Breast epithelium (tissue), 4 donors: ENCODE data around the gene TMEM260. TPM values are rescaled to one million over a fixed set of nuclear protein-coding genes. Genes with fewer than 3 reads are reported as not detected.

Experiments
- DNase-seq, 2 donors: peaks; one replicate each; pipeline ENCODE4 v3.0.0-alpha.2; 2019; ENCODE audit warnings: low spot score in 2 of 2
- H3K27ac ChIP-seq, 2 donors: fragments of 200-600 bp; sonication (generic) in 1 of 2; one replicate each; pipeline ENCODE4 v1.5.1; 2016 to 2019; ENCODE audit warnings: mild to moderate bottlenecking in 1 of 2
- H3K27me3 ChIP-seq, 2 donors: fragments of 200-600 bp; sonication (generic) in 1 of 2; one replicate each; pipeline versions ENCODE4 v1.5.1 to v1.6.0; 2017 to 2019; ENCODE audit warnings: control low read depth in 1 of 2, mild to moderate bottlenecking in 1 of 2
- H3K36me3 ChIP-seq: fragments of 200-600 bp; one replicate; pipeline ENCODE4 v1.5.1; 2019
- H3K4me1 ChIP-seq, 2 donors: fragments of 200-600 bp; sonication (generic); one replicate each; pipeline ENCODE4 v1.5.1; 2016 to 2019; ENCODE audit warnings: control low read depth in 1 of 2
- H3K4me3 ChIP-seq, 3 donors: fragments of 200-600 bp; sonication (generic); 1 replicate in 2 of 3; 2 replicates in 1 of 3; pipeline ENCODE4 v1.5.1; 2016 to 2019; ENCODE audit warnings: mild to moderate bottlenecking in 3 of 3, moderate library complexity in 2 of 3
- H3K9me3 ChIP-seq, 2 donors: fragments of 200-600 bp; sonication (generic) in 1 of 2; one replicate each; pipeline ENCODE4 v1.5.1; 2016 to 2019; ENCODE audit warnings: control low read depth in 1 of 2
- CTCF ChIP-seq, 3 donors: fragments of 450-650 bp; IDR thresholded peaks; one replicate each; pipeline ENCODE4 v1.5.1; 2016 to 2017; ENCODE audit warnings: antibody characterized with exemption in 3 of 3, mild to moderate bottlenecking in 3 of 3, moderate library complexity in 3 of 3
- POLR2A ChIP-seq: fragments of 450-650 bp; IDR thresholded peaks from one replicate; pipeline ENCODE4 v1.6.1; 2016; ENCODE audit warnings: antibody characterized with exemption, mild to moderate bottlenecking, moderate library complexity
- POLR2AphosphoS5 ChIP-seq, 3 donors: sonication (generic); formaldehyde crosslinking; IDR thresholded peaks; one replicate each; pipeline ENCODE4 v1.6.1; 2017; ENCODE audit warnings: antibody characterized with exemption in 3 of 3
- intact Hi-C: fragments of 100-400 bp; cut with DNase I; formaldehyde crosslinking; loops from one replicate; pipeline ENCODE4 v1.15.1; 2023; ENCODE audit warnings: low total_unique reads
- total RNA-seq, 3 donors: library from RNA; depleted of rRNA; stranded (reverse); fragments of >200 nt; gene quantifications; one replicate each; pipeline ENCODE4 v1.1.0, GENCODE V29; 2016

TMEM260 gene
- total RNA-seq, 3 donors from 2014 or later = 21.3 to 41.9 (median 26.9) TPM

GRCh38 chr14:56630707-56631106 lies 51.1 kb downstream of the TMEM260 start:
- no peak for DNase-seq
- Histone ChIP-seq H3K9me3 (peaks cover 0 to 16% of the 10 kb centered on the region in 2 donors), H3K4me3 (no peak overlapping the region), H3K27ac (no peak overlapping the region), H3K36me3 (peaks cover 25% of the 10 kb centered on the region), H3K27me3 (no peaks in the 10 kb centered on the region), H3K4me1 (no peaks in the 10 kb centered on the region)
- intact Hi-C loops = no loop called here
- no peak for TF ChIP-seq POLR2A
- TF ChIP-seq POLR2AphosphoS5 (IDR thresholded peaks at IDR 0.05) = no peak
- TF ChIP-seq CTCF (IDR thresholded peaks at IDR 0.05) = no peak

DNA sequence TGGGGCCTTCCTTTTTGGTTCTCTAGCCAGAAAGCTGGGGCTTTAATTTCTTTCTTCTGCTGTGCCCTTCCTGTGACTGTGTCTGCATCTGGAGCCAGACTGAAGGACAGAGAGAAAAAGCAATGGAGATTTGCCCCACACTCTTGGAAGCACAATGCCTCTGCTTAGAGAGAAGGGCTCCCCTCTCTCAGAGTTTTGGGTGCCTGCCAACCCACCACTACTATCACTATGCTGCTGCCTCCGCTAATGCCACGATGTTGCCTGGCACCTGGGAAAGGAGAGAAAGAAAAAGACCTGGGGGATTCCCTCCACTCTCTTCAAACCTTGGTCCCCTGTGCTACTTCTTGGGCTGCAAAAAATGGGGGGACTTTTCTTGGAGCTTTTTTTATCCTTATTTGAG lies 52.6 kb downstream of the TMEM260 start:
- intact Hi-C loops = no loop called here
- Histone ChIP-seq H3K27ac (no peak overlapping the region), H3K4me3 (no peak overlapping the region), H3K27me3 (no peaks in the 10 kb centered on the region), H3K9me3 (peaks cover 0 to 16% of the 10 kb centered on the region in 2 donors), H3K36me3 (peaks cover 13% of the 10 kb centered on the region), H3K4me1 (no peaks in the 10 kb centered on the region)
- DNase-seq = no peak
- TF ChIP-seq CTCF (IDR thresholded peaks at IDR 0.05) (no peak), POLR2A (no peak), POLR2AphosphoS5 (IDR thresholded peaks at IDR 0.05) (no peak)

DNA sequence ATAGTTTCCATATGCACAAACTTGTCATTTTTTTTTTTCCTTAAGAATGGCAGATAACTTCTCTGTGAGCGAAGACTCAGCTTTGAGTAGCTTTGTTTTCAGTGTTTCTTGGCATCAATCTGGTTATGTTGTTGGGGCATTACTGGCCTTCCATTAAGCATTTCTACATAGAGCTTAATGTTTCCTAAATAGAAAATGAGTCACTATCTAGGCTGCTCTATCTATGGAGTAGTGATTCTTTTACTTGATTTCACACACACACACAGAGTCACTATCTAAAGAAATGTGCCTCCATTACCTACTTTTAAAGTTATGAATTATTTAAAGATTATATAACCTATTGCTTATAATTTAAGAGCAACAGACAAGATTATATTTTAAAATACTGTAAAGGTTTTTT lies 53.9 kb downstream of the TMEM260 start:
- TF ChIP-seq POLR2A (no peak), POLR2AphosphoS5 (IDR thresholded peaks at IDR 0.05) (no peak), CTCF (IDR thresholded peaks at IDR 0.05) (no peak)
- DNase-seq = no peak
- H3K36me3 ChIP-seq = peaks cover 5% of the 10 kb centered on the region
- intact Hi-C loops = no loop called here
- H3K4me3 ChIP-seq = no peak overlapping the region
- peaks cover 0 to 16% of the 10 kb centered on the region in 2 donors for H3K9me3 ChIP-seq
- H3K4me1 ChIP-seq = no peaks in the 10 kb centered on the region
- H3K27ac ChIP-seq = no peak overlapping the region
- no peaks in the 10 kb centered on the region for H3K27me3 ChIP-seq

DNA sequence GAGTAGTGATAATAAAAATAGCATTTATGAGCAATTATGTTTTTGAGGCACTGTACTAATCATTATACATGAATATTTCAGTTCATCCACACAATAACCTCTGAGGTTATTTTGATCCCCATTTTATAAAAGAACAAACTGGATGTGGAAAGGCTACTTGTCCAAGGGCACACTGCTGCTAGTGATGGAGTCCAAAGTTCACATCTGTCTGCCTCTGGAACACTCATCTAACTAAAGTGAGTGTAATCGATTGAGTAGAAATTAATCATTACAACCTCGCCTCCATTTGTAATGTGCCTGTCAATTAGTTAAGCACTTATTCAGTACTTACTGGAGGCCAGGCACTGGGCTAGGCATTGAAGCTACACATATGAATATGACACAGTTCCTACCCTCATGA lies 55.4 kb downstream of the TMEM260 start:
- no peak overlapping the region for H3K4me3 ChIP-seq
- H3K9me3 ChIP-seq = peaks cover 0 to 11% of the 10 kb centered on the region in 2 donors
- no peak for DNase-seq
- no peaks in the 10 kb centered on the region for H3K27me3 ChIP-seq
- peaks cover 5% of the 10 kb centered on the region for H3K36me3 ChIP-seq
- TF ChIP-seq POLR2A = no peak
- TF ChIP-seq POLR2AphosphoS5 (IDR thresholded peaks at IDR 0.05) = no peak
- no peak for TF ChIP-seq CTCF (IDR thresholded peaks at IDR 0.05)
- no peak overlapping the region for H3K27ac ChIP-seq
- H3K4me1 ChIP-seq = no peaks in the 10 kb centered on the region
- intact Hi-C loops = no loop called here

DNA sequence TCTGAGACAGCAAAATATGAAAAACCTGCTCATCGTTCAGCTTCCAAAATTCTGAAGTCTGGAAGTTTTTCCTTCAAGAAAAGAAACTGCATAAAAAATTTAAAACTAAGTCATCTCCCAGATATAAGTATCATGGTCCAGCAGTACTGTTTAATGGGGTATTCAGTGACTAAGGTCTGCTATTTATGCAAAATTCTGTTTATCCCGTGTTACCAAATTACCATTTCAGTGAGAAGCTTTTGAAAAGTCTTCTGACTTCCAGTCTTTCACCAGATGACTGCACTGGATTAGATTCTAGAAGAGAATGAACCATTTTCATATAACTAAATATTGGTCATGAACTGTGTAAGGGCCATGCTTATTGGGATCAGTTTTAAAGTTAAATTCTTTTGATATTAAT lies 67.9 kb downstream of the TMEM260 start:
- H3K4me3 ChIP-seq = no peak overlapping the region
- no peak overlapping the region for H3K27ac ChIP-seq
- no peak for DNase-seq
- no peaks in the 10 kb centered on the region for H3K27me3 ChIP-seq
- H3K4me1 ChIP-seq = no peaks in the 10 kb centered on the region
- intact Hi-C loops = no loop called here
- TF ChIP-seq CTCF (IDR thresholded peaks at IDR 0.05) (no peak), POLR2AphosphoS5 (IDR thresholded peaks at IDR 0.05) (no peak)
- no peaks in the 10 kb centered on the region for H3K36me3 ChIP-seq
- no peaks in the 10 kb centered on the region for H3K9me3 ChIP-seq
